Fibroblast of lung (primary cell): ENCODE data around the gene HAVCR2. TPM values are rescaled to one million over a fixed set of nuclear protein-coding genes. Genes with fewer than 3 reads are reported as not detected.

ENCODE experiments used
- DNase-seq, 2 donors: peaks; one replicate each; pipeline versions ENCODE4 v3.0.0 to v3.0.0-alpha.2; 2010; ENCODE audit warnings: low read depth in 2 of 2
- H2AFZ ChIP-seq: 2 replicates; pipeline ENCODE4 v1.5.1; 2012; ENCODE audit warnings: low read length, control low read depth, inconsistent platforms
- H3K27ac ChIP-seq: 2 replicates; pipeline ENCODE4 v1.5.1; 2011; ENCODE audit warnings: low read length, control low read depth; ENCODE audit not compliant: insufficient read depth
- H3K27me3 ChIP-seq: 2 replicates; pipeline ENCODE4 v1.5.1; 2011; ENCODE audit warnings: mild to moderate bottlenecking, low read length; ENCODE audit not compliant: control insufficient read depth, insufficient read depth
- H3K36me3 ChIP-seq: 2 replicates; pipeline ENCODE4 v1.5.1; 2011; ENCODE audit warnings: low read length; ENCODE audit not compliant: control insufficient read depth, insufficient read depth
- H3K4me1 ChIP-seq: 2 replicates; pipeline ENCODE4 v1.5.1; 2011; ENCODE audit warnings: low read length; ENCODE audit not compliant: control insufficient read depth, insufficient read depth; ENCODE audit errors: extremely low read depth
- H3K4me2 ChIP-seq: 2 replicates; pipeline ENCODE4 v1.5.1; 2011; ENCODE audit warnings: low read length, control low read depth; ENCODE audit not compliant: insufficient read depth; ENCODE audit errors: extremely low read depth
- H3K4me3 ChIP-seq, 4 experiments: fragments of 200-600 bp in 1 of 4; sonication (generic) in 1 of 4; replicated peaks in 1 of 4; 2 replicates each; pipeline ENCODE4 v1.5.1; 2011 to 2016; ENCODE audit warnings: low read length in 4 of 4, low read depth in 3 of 4, mild to moderate bottlenecking in 3 of 4, control low read depth in 2 of 4, inconsistent platforms in 1 of 4, mixed read lengths in 1 of 4; ENCODE audit not compliant: insufficient read depth in 1 of 4; ENCODE audit errors: control extremely low read depth in 1 of 4
- H3K79me2 ChIP-seq: 2 replicates; pipeline ENCODE4 v1.5.1; 2012; ENCODE audit warnings: mild to moderate bottlenecking, low read length, inconsistent platforms; ENCODE audit not compliant: control insufficient read depth, insufficient read depth
- H3K9ac ChIP-seq: 2 replicates; pipeline ENCODE4 v1.5.1; 2011; ENCODE audit warnings: mild to moderate bottlenecking, low read length, control low read depth; ENCODE audit not compliant: insufficient read depth
- H3K9me3 ChIP-seq: 2 replicates; pipeline ENCODE4 v1.5.1; 2012; ENCODE audit warnings: low read depth, low read length; ENCODE audit not compliant: control insufficient read depth, insufficient read depth
- H4K20me1 ChIP-seq: 2 replicates; pipeline ENCODE4 v1.5.1; 2011; ENCODE audit warnings: low read length; ENCODE audit not compliant: control insufficient read depth, insufficient read depth; ENCODE audit errors: extremely low read depth
- EZH2 ChIP-seq: IDR thresholded peaks from 2 replicates; pipeline ENCODE4 v1.5.1; 2012; ENCODE audit warnings: low read length, control low read depth, mild to moderate bottlenecking; ENCODE audit errors: missing control alignments
- polyA plus RNA-seq, 2 donors: library from polyadenylated mRNA; depleted of rRNA in 1 of 2; stranded (reverse) in 1 of 2; unstranded in 1 of 2; fragments of >200 nt; gene quantifications; 2 replicates each; pipeline ENCODE4 v1.2.1, GENCODE V29; 2011 to 2012; ENCODE audit warnings: missing spikeins in 1 of 2
- total RNA-seq: library from RNA; depleted of rRNA; stranded (reverse); fragments of >200 nt; gene quantifications from 2 replicates; pipeline ENCODE4 v1.2.1, GENCODE V29; 2014
- TF ChIP-seq, protein P1 (sequence below), 2 donors: IDR thresholded peaks in 1 of 2; conservative IDR thresholded peaks in 1 of 2; 1 replicate in 1 of 2; 2 replicates in 1 of 2; pipeline ENCODE4 v1.5.1; 2011 to 2012; ENCODE audit warnings: low read length in 2 of 2, control low read depth in 1 of 2, inconsistent platforms in 1 of 2, low read depth in 1 of 2, mild to moderate bottlenecking in 1 of 2

Gene HAVCR2
- total and polyA plus RNA-seq, 2 donors (not counting 1 experiment from before 2014, with no cell fraction given), result 0.56 to 2.5 TPM

DNA sequence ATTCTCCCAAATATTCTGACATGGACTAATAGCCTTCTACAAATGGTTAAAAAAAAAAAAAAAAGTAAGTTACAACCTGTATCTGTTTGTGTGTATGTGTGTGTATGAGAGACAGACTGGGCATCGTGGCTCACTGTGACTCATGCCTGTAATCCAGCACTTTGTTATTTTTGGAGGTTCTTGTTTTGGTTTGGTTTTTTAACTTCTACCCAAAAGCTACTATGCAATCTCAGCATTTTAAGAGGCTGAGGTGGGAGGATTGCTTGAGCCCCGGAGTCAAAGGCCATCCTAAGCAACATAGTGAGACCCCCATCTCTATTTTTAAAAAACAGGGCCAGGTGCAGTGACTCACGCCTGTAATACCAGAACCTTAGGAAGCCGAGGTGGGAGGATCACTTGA is 32.3 kb downstream of the HAVCR2 start:
- H3K27ac ChIP-seq, result no peak overlapping the region
- H3K79me2 ChIP-seq, result no peaks in the 10 kb centered on the region
- H3K9ac ChIP-seq, result no peak overlapping the region
- H3K9me3 ChIP-seq, result no peaks in the 10 kb centered on the region
- TF ChIP-seq, protein P1, sequence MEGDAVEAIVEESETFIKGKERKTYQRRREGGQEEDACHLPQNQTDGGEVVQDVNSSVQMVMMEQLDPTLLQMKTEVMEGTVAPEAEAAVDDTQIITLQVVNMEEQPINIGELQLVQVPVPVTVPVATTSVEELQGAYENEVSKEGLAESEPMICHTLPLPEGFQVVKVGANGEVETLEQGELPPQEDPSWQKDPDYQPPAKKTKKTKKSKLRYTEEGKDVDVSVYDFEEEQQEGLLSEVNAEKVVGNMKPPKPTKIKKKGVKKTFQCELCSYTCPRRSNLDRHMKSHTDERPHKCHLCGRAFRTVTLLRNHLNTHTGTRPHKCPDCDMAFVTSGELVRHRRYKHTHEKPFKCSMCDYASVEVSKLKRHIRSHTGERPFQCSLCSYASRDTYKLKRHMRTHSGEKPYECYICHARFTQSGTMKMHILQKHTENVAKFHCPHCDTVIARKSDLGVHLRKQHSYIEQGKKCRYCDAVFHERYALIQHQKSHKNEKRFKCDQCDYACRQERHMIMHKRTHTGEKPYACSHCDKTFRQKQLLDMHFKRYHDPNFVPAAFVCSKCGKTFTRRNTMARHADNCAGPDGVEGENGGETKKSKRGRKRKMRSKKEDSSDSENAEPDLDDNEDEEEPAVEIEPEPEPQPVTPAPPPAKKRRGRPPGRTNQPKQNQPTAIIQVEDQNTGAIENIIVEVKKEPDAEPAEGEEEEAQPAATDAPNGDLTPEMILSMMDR (conservative IDR thresholded peaks at IDR 0.05 in 1 of 2, IDR thresholded peaks at IDR 0.05 in 1 of 2; ENCODE audit: low read depth in 1 of 2, low read length in 2 of 2), result no peak
- TF ChIP-seq EZH2, result no peak
- H3K36me3 ChIP-seq, result no peaks in the 10 kb centered on the region
- no peak overlapping the region for H3K4me3 ChIP-seq
- no peak overlapping the region for H2AFZ ChIP-seq
- no peak overlapping the region for H3K4me2 ChIP-seq
- H4K20me1 ChIP-seq, result no peaks in the 10 kb centered on the region
- H3K27me3 ChIP-seq, result no peaks in the 10 kb centered on the region
- DNase-seq, result peak; percentile 59 to 70
- no peaks in the 10 kb centered on the region for H3K4me1 ChIP-seq

DNA sequence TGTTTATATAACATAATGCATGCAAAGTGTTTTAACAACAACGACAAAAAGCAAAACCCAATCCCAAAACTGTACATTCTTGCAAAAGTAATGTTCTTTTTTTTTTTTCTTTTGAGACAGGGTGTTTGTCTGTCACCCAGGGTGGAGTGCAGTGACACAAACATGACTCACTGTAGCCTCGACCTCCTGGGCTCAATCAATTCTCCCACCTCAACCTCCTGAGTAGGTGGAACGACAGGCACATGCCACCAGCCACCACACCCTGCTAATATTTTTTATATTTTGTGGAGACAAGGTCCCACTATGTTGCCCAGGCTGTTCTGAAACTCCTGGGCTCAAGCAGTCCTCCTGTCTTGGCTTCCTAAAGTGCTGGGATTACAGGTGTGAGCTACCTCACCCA is 36.3 kb downstream of the HAVCR2 start:
- H3K27ac ChIP-seq, result no peak overlapping the region
- no peaks in the 10 kb centered on the region for H3K36me3 ChIP-seq
- no peaks in the 10 kb centered on the region for H3K27me3 ChIP-seq
- no peaks in the 10 kb centered on the region for H3K79me2 ChIP-seq
- H4K20me1 ChIP-seq, result no peaks in the 10 kb centered on the region
- no peaks in the 10 kb centered on the region for H3K4me1 ChIP-seq
- no peak for DNase-seq
- TF ChIP-seq EZH2, result no peak
- TF ChIP-seq, protein P1 (conservative IDR thresholded peaks at IDR 0.05 in 1 of 2, IDR thresholded peaks at IDR 0.05 in 1 of 2; ENCODE audit: low read depth in 1 of 2, low read length in 2 of 2), result no peak
- H3K9ac ChIP-seq, result no peak overlapping the region
- no peak overlapping the region for H3K4me2 ChIP-seq
- no peak overlapping the region for H3K4me3 ChIP-seq
- no peaks in the 10 kb centered on the region for H3K9me3 ChIP-seq
- H2AFZ ChIP-seq, result no peak overlapping the region

DNA sequence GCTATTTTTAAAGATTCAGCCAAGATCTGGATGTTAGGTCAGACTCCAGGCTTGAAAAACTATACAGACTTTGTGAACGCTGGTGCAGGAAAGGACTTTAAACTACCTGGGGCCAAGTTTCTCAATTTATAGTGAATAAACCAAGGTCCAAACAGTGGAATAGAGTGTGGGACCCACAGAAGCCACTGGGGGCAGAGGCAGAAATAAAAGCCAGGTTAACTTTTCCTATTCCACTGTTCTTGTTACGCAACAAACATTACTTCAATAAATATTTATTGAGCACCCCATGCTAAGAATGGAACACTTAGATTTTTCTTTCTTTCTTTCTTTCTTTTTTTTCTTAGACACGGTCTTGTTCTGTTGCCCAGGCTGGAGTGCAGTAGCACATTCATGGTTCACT is 38.9 kb downstream of the HAVCR2 start:
- Histone ChIP-seq H3K27ac (no peak overlapping the region), H3K79me2 (no peaks in the 10 kb centered on the region), H4K20me1 (no peaks in the 10 kb centered on the region), H3K4me1 (no peaks in the 10 kb centered on the region), H3K36me3 (no peaks in the 10 kb centered on the region), H3K27me3 (no peaks in the 10 kb centered on the region), H2AFZ (no peak overlapping the region), H3K4me3 (no peak overlapping the region), H3K9ac (no peak overlapping the region), H3K4me2 (no peak overlapping the region), H3K9me3 (no peaks in the 10 kb centered on the region)
- DNase-seq, result no peak
- TF ChIP-seq, protein P1 (conservative IDR thresholded peaks at IDR 0.05 in 1 of 2, IDR thresholded peaks at IDR 0.05 in 1 of 2; ENCODE audit: low read depth in 1 of 2, low read length in 2 of 2), result no peak
- no peak for TF ChIP-seq EZH2
